HG03460 (cell line): ENCODE measurements around the gene ZNF804A.
"Not testable (repeated sequence)": the region's sequence is repeated elsewhere in the genome, so short reads cannot be mapped to it uniquely, and the experiment has no call there.

ENCODE experiments used
- ATAC-seq: cut with Tn5 transposase; IDR thresholded peaks from one replicate; pipeline ENCODE4 v1.9.1; 2021; ENCODE audit not compliant: unreplicated experiment

The ZNF804A gene

DNA sequence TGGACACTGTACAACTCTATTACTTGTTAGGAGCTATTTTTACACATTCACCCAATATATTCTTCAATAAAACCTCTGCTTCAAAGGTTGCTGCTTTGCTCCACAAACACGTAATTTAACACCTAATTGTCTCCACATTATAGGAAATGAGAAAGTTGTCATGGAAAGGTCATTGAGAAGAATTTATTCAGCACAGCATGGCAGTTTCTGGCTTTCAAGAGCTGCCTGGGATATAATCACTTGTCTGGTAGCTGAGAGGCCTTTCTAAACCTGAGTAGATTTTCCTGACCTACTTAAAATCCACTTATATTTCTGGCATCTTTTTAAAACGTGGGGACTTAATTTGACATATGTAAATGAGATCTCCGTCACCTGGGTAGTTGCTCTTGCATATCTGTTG, 216.1 kb downstream of the ZNF804A start:
- no peak for ATAC-seq

DNA sequence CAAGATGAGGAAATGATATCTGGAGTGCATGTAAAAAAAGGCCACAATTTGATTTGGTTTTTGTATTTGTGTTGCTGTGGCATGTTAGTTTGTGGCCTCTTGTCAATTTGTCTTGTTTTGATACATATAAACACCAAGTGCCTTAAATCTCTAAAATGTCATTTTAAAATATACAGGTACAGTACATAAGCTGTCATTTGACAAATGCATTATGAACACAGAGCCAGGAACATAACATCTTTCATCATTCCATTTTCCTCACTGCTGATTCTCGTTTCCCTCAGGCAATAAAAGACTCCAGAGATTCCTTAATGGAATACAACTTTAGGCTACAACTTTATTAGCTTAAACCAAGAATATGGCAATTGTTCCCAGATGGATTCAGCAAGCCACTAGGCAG, 217.5 kb downstream of the ZNF804A start:
- ATAC-seq: no peak

DNA sequence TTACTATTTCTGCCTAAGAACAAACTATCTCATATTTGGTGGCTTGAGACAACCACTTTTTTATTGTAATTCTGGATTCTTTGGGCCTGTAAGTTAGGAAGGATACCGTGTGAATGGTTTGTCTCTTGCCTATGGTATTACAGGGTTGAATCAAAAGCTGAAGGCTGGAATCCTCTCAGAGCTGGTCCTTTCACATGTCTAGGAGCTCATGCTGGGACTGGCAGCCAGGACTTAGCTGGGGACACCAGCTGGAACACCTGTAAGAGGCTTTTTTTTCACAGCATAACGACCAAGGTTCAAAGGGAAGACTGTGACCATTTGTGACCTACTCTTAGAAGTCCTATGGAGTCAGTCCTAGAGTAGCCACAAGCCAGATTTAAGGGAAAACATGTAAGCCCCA, 226.3 kb downstream of the ZNF804A start:
- ATAC-seq: no peak

DNA sequence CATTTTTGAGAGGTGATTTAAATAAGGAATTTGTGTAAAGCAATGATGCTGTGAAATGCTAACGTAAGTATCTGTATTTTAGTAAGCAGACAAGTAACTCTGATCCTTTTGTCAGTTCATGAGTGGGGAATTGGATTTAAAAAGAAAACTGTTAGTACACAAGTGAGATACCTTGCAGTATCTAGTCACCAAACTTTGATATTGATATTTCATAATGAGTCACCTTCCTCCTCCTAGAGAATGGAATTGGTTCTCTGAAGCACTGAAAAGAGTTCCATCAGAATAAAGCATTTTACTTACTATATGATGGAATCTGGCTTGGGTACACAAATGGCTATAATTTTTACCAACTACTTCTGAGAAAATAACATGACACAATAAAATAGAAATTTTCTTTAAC, 232.2 kb downstream of the ZNF804A start:
- no peak for ATAC-seq

DNA sequence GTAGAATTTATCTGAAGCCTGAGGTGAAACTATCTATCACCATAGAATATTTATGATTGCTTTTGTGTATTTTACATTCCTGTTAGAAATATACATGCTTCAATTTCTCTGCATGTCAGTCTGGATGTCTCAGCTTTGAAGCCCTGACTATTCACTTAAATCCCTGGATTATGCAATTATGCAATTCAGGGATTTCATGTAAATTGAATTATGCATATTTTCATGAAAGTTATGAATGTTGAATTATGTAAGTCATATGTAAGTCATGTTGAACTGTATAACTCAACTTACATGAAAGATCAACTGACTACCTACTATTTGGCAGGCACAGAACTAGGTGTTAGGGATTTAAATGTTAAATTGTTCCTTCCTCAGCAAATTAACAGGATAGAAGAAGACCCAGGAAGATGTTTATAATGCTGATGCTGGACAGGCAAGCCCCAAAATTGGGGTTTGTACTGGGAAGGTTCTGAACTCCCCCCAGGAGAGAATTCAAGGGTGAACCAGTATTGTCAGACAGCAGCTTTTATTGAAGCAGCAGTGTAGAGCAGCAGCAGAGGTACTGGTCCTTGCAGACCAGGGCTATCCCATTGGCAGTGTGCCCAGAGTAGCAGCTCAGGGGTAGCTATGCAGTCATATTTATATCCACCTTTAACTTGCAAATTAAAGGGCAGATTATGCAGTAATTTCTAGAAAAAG, 236.5 kb downstream of the ZNF804A start:
- ATAC-seq: no peak

DNA sequence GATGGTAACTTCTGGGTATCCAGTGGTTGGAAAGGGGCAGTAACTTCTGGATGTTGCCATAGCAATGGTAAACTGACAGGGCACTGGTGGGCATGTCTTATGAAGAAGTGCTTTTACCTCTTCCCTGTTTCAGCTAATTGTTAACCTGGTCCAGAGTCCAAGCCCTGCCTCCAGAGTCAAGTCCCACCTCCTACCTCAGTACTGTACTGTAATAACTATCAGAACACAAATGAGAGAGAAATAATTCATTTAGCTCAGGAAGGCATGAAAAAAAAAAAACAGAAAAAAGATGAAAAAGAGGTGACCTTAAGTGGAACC, 237.0 kb downstream of the ZNF804A start:
- ATAC-seq: no peak

DNA sequence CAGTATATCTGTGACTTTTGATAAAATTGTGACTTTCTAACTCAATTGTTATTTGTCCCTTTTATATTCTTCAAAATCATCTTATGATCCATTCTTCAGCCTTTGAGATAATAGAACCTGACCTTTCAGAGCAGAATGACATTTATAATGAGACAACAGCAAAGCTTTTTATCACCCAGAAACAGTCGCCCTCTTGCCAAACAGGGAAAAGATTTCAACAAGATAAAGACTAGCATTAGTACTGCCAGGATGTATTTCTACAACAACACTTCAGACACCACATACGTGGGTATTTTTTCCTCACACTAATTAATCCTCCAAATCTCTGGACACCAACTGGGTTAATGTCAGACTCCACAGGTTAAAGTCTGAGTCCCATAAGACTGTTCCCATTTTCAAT, 249.0 kb downstream of the ZNF804A start:
- no peak for ATAC-seq

DNA sequence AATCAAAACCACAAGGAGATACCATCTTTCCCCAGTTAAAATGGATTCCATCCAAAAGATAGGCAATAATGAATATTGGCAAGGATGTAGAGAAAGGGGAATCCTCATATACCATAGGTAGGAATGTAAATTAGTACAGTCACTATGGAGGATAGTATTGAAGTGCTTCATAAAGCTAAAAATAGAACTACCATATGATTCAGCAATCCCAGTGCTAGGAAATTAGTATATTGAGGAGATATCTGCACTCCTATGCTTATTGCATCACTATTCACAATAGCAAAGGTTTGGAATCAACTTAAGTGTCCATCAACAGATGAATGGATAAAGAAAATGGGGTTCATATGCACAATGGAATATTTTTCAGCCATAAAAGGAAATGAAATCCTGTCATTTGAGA, 251.2 kb downstream of the ZNF804A start:
- ATAC-seq: no peak

DNA sequence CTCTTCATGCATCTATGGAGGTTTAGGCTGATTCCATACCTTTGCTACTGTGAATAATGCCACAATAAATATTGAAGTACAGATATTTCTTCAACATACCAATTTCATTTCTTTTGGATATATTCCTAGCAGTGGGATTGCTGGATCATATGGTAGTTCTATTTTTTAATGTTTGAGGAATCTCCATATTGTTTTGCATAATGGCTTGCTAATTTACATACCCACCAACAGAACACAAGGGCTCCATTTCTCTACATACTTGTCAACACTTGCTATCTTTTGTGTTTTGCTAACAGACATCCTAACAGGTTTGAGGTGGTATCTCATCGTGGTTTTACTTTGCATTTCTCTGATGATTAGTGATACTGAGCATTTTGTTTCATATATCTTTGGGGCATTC, 253.2 kb downstream of the ZNF804A start:
- no peak for ATAC-seq

DNA sequence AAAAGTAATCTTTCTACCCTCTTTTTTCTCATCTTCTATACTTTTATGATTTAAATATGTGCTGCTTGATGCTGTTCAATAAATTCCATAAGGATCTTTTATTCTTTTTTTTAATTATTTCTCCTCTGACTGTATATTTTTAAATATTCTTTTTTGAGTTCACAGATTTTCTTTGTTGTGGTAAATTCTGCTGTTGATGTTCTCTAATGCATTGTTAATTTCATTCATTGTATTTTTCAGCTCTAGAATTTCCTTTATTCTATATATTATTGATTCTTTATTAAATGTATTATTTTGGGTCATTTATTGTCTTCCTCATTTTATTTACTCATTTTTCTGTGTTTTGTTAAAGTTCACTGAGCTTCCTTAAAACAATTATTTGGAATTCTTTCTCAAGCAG, 260.9 kb downstream of the ZNF804A start:
- ATAC-seq: no peak

DNA sequence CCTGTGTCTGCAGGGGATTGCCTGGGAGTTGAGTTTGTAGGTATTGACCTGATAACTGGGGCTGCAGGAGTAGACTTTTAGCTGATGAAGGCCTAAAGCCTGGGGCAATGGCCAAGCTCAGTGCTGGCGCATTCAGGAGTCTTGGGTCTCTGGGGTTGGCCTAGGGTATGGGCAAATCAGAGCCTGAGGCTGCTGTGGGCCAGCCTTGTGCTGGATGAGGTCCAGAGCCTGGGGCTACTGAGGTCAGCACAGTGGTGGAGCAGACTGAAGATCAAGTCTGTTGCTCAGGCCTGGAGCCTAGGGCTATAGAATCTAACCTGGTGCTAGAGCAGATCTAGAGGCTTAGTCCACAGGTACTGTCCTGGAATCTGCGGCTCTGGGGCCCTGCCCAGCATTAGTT, 262.4 kb downstream of the ZNF804A start:
- no peak for ATAC-seq

DNA sequence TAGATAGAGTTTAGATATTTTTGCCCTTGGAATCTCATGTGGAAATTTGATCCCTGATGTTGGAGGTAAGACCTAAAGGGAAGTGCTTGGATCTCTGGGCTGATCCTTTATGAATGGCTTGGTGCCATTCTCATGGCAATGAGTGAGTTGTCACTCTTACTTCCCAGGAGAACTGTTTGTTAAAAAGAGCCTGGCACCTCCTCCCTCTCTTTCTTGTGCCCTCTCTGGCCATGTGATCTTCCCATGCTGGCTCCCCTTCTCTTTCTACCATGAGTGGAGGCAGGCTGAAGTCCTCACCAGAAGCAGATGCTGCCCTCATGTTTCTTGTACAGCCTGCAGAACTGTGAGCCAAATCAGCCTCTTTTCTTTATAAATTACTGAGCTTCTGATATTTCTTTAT, 276.9 kb downstream of the ZNF804A start:
- ATAC-seq: no peak

DNA sequence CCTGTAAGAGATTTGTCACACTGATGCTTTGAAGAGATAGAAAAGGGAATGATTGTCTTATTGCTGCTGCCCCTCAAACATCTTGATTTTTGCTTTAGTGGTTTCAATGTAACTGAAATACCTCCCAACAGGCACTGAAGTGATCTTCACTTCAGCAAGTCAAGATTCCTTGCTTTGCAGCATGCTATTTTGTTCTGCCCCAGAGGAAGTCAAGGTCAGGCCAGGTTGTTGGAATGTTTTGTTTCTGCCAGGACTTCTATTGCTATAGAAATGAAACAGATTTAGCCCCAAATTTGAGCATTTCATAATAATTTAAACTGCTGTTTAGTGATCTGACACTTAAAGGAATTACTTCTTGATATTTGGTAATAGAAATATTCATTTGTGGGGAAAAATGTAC, 277.6 kb downstream of the ZNF804A start:
- ATAC-seq: no peak

DNA sequence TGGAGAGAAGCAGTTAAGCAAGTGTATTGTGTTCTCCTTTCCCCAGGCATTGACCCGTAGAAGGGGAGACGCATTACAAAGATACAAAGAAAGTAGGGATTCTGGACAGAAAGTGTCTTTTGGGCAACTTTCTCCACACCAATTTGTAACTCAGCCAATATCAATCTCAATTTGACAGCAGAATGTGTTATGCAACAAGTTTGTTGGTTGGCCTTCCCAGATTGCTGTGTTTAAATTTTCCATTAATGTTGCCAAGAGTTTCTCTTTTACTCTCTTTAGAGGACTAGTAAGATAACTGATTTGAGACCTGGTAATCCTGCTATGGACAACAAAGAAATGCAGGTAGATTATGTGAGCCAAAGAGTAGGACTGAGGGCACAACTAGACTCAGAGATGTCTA, 279.6 kb downstream of the ZNF804A start:
- no peak for ATAC-seq

DNA sequence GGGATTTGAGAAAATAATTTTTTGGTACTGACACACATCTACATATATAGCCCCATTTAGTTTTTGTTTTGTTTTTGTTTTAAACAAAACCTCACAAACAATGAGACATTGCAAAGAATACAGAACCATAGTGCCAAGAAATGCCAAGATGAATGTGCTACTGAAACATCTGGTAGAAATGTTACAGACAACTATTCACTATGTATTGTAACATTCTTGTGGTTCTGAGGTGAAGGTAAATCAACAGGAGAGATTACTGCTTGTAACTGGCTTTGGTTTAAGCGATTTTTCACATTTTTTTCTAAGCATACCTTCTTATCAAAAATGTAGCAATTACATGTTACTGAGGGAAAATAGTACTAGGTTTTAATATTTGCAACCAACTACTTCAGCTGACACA, 281.3 kb downstream of the ZNF804A start:
- no peak for ATAC-seq

DNA sequence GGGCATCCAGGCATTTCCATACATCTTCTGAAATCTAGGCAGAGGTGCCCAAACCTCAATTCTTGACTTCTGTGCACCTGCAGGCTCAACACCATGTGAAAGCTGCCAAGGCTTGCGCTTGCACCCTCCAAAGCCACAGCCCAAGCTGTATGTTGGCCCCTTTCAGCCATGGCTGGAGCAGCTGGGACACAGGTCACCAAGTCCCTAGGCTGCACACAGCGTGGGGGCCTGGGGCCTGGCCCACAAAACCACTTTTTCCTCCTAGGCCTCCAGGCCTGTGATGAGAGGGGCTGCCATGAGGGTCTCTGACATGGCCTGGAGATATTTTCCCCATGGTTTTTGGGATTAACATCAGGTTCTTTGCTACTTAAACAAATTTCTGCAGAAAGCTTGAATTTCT, 288.3 kb downstream of the ZNF804A start:
- not testable (repeated sequence) for ATAC-seq

DNA sequence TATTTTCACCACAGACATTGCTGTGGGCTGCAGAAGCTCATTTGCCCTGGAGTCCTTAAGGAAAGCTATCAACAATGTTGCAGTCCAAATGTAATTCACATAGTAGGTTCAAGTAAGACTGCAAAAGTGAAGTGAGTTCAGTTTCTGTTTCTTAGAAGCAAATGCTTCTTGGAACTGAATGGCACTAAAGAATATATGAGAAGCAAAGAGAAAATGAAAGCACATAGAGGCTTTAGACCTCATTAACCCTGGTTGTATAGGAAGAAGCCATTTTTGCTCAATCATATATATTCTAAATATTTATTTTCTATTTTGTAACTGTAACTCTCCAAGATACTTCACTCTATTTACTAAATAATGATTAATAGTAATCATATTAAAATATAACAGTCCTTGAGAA, 292.0 kb downstream of the ZNF804A start:
- no peak for ATAC-seq

DNA sequence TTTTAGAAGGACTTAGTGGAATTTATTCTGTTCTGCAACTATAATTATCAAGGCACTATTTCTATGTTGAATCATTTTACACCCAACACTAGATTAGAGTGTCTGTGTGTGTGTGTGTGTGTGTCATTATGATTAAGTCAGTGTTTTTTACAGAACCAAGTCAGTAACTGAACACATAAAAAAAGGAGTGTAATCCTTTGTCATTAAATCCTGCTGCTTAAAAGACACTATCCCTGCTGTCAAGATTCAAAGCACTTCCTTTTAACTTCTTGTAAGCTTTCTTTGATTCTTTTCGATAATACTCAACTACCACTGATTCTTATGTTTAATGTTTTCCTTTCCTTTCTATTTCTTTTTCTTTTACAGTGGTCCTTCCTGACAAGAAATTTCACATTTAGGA, 306.7 kb downstream of the ZNF804A start:
- ATAC-seq: no peak

DNA sequence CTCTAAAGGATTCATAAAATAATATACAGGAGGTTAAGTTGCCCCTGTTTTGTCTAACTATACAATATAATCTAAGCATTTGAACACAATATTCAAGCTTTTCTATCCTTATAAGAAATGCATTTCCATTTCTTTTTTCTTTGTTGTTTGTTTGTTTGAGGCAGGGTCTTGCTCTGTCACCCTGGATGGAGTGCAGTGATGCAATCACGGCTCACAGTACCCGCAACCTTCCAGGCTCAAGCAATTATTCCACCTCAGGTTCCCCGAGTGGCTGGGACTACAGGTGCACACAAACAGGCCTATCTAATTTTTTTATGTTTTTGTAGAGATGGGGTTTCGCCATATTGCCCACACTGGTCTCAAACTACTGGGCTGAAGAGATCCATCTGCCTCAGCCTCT, 307.8 kb downstream of the ZNF804A start:
- ATAC-seq: no peak

DNA sequence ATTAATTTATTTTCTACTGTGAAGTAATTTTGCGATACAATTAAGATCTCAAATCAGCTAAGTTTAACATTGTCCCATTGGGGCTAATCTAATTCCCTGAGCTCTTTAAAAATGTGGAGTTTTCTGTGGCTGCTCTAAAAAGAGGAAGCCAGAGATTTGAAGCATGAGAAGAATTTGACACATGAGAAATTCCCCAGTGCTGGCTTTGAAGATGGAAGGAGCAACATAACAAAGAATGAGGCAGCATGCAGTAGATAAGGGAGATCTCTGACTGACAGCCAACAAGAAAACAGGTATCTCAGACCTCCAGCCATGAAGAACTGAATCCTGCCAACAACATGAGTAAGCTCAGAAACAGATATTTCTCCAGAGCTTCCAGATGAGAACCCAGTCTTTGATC, 308.4 kb downstream of the ZNF804A start:
- ATAC-seq: no peak

DNA sequence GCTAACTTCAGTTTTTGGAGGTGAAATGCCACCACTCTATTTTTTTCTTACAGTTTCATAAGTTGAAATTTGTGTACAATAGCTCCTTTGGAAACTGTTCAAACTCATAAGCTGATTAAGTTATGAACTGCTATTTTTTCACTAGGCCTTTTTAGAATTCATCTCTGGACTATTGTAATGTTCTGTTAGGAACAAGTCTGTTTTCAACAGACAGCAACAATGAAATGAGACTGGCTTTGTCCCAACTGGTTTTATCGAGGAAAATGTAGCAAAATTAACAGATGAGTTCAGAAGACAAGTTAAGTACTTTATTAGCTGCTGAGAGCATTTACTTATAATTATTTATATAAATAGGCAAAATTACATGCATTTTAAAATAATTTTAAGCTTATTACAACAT, 310.6 kb downstream of the ZNF804A start:
- ATAC-seq: no peak

DNA sequence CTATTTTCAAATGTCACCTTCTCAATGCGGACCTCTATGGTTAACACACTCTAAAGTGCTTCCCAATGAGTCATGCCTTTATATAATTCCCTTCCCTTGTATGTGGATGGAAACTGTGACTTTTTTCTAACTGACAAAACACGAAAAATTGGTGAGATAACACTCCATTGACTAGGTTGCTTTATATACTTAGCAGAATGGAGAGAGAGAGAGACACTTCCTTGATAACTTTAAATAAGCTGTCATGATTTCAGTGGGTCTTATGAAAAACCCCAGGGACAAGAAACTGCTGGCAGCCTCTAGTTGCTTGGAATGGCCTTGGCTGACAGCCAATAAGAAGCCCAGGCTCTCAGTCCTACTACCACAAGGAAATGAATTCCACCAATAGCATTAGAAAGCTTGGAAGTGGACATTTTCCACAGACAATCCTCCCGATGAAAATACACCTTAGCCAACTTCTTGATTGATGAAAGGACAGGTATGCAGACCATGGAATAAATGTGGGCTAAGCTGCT, 322.2 kb downstream of the ZNF804A start:
- ATAC-seq: no peak

DNA sequence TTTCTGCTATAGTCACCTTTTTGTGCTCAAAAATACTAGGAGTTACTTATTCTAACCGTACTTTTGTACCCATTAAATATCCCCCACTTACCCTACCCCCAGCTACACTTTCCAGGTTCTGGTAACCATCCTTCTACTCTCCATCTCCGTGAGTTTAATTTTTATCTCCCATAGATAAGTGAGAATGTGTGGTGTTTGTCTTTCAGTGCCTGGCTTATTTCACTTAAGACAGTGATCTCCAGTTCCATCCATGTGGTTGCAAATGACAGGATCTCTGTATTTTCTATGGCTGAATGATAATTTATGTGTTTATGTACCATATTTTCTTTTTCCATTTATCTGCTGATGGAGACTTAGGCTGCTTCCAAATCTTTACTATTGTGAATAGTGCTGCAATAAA, 323.3 kb downstream of the ZNF804A start:
- no peak for ATAC-seq

DNA sequence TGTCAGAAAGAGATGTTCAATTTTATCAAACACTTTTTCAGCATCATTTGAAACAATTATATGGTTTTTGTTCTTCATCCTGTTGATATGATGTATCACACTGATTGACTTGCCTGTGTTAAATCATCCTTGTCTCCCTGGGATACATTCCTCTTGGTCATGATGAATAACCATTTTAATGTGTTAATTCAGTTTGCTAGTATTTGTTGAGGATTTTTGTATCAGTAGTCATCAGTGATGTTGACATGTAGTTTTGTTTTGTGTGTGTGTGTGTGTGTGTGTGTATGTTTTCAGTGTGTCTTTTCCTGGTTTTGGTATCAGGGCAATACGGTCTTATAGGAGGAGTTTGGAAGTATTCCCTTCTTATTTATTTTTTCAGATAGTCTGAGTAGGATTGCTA, 325.4 kb downstream of the ZNF804A start:
- no peak for ATAC-seq
